Measurements from ENCODE around the gene THOC6.

GRCh38 chr16:3032624-3033023, 8.8 kb downstream of the THOC6 start:
- TF ChIP-seq PPARA (CRISPR knock-in tag; IDR thresholded peaks at IDR 0.05; ENCODE audit: borderline replicate concordance) (no peak), ZNF70 (CRISPR knock-in tag; IDR thresholded peaks at IDR 0.05) (no peak), TOX (CRISPR knock-in tag; IDR thresholded peaks at IDR 0.05; ENCODE audit: borderline replicate concordance) (no peak), ISL1 (CRISPR knock-in tag; IDR thresholded peaks at IDR 0.05) (no peak), CSDC2 (CRISPR knock-in tag; IDR thresholded peaks at IDR 0.05) (no peak), ZNF565 (CRISPR knock-in tag; conservative IDR thresholded peaks at IDR 0.05; ENCODE audit: low read depth) (no peak), ZFP30 (CRISPR knock-in tag; IDR thresholded peaks at IDR 0.05) (no peak), RARB (CRISPR knock-in tag; IDR thresholded peaks at IDR 0.05) (no peak), ARNTL (CRISPR knock-in tag; IDR thresholded peaks at IDR 0.05; ENCODE audit: borderline replicate concordance, low read depth) (no peak)
- TF ChIP-seq, protein P1, sequence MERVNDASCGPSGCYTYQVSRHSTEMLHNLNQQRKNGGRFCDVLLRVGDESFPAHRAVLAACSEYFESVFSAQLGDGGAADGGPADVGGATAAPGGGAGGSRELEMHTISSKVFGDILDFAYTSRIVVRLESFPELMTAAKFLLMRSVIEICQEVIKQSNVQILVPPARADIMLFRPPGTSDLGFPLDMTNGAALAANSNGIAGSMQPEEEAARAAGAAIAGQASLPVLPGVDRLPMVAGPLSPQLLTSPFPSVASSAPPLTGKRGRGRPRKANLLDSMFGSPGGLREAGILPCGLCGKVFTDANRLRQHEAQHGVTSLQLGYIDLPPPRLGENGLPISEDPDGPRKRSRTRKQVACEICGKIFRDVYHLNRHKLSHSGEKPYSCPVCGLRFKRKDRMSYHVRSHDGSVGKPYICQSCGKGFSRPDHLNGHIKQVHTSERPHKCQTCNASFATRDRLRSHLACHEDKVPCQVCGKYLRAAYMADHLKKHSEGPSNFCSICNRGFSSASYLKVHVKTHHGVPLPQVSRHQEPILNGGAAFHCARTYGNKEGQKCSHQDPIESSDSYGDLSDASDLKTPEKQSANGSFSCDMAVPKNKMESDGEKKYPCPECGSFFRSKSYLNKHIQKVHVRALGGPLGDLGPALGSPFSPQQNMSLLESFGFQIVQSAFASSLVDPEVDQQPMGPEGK (CRISPR knock-in tag; IDR thresholded peaks at IDR 0.05; ENCODE audit: borderline replicate concordance), result no peak
- TF ChIP-seq, protein P2, sequence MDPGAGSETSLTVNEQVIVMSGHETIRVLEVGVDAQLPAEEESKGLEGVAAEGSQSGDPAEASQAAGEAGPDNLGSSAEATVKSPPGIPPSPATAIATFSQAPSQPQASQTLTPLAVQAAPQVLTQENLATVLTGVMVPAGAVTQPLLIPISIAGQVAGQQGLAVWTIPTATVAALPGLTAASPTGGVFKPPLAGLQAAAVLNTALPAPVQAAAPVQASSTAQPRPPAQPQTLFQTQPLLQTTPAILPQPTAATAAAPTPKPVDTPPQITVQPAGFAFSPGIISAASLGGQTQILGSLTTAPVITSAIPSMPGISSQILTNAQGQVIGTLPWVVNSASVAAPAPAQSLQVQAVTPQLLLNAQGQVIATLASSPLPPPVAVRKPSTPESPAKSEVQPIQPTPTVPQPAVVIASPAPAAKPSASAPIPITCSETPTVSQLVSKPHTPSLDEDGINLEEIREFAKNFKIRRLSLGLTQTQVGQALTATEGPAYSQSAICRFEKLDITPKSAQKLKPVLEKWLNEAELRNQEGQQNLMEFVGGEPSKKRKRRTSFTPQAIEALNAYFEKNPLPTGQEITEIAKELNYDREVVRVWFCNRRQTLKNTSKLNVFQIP (CRISPR knock-in tag; IDR thresholded peaks at IDR 0.05; ENCODE audit: borderline replicate concordance, low read depth), result no peak
- TF ChIP-seq, protein P3, sequence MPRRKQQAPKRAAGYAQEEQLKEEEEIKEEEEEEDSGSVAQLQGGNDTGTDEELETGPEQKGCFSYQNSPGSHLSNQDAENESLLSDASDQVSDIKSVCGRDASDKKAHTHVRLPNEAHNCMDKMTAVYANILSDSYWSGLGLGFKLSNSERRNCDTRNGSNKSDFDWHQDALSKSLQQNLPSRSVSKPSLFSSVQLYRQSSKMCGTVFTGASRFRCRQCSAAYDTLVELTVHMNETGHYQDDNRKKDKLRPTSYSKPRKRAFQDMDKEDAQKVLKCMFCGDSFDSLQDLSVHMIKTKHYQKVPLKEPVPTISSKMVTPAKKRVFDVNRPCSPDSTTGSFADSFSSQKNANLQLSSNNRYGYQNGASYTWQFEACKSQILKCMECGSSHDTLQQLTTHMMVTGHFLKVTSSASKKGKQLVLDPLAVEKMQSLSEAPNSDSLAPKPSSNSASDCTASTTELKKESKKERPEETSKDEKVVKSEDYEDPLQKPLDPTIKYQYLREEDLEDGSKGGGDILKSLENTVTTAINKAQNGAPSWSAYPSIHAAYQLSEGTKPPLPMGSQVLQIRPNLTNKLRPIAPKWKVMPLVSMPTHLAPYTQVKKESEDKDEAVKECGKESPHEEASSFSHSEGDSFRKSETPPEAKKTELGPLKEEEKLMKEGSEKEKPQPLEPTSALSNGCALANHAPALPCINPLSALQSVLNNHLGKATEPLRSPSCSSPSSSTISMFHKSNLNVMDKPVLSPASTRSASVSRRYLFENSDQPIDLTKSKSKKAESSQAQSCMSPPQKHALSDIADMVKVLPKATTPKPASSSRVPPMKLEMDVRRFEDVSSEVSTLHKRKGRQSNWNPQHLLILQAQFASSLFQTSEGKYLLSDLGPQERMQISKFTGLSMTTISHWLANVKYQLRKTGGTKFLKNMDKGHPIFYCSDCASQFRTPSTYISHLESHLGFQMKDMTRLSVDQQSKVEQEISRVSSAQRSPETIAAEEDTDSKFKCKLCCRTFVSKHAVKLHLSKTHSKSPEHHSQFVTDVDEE (CRISPR knock-in tag; IDR thresholded peaks at IDR 0.05), result no peak
